Measurements from ENCODE around the gene SLC22A2.

DNA sequence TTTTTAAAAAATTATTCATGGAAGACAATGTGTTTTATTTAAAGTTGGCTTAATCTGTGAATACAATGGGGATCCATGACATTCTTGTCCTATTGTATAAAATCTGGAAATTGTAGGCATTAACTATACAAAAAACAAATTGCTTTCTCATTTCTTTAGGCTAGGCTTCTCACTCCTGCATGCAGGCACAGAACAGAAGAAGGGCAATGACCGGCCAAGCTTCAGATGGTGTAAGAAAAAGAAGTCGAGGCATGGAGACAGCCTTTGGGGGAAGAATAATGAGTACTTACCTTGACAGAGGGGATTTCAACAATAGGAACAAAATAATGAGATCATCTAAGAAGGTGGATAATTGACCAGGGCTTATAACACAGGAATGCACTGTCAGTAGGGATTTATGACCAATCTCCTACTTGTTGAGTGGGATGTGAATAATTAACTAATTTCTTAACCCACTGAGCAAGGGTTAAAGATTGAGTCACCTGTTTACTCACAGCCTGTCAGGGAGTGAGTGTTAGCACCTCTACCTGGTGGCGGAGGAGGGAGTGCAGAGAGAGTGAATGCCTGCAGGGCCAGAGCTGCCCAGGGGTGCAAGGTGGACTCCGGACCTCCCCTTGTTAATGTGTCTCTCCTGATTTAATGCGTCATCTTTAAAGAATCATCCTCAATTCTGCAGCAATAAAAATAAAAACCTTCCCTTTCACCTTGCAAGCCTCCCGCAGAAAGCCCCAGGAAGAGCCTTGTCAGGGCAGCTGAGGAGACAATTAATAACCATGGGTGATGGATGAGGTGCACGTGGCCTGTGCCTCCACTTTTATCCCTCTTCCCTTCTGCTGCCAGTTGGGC is 3.9 kb downstream of the SLC22A2 start:
- TF ChIP-seq, protein P1, sequence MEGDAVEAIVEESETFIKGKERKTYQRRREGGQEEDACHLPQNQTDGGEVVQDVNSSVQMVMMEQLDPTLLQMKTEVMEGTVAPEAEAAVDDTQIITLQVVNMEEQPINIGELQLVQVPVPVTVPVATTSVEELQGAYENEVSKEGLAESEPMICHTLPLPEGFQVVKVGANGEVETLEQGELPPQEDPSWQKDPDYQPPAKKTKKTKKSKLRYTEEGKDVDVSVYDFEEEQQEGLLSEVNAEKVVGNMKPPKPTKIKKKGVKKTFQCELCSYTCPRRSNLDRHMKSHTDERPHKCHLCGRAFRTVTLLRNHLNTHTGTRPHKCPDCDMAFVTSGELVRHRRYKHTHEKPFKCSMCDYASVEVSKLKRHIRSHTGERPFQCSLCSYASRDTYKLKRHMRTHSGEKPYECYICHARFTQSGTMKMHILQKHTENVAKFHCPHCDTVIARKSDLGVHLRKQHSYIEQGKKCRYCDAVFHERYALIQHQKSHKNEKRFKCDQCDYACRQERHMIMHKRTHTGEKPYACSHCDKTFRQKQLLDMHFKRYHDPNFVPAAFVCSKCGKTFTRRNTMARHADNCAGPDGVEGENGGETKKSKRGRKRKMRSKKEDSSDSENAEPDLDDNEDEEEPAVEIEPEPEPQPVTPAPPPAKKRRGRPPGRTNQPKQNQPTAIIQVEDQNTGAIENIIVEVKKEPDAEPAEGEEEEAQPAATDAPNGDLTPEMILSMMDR (IDR thresholded peaks at IDR 0.05; ENCODE audit: insufficient read depth, low read length, poor library complexity, severe bottlenecking) = no peak
- TF ChIP-seq EZH2phosphoT487 (conservative IDR thresholded peaks at IDR 0.05; ENCODE audit: low read length) = no peak

Data from SU-DHL-6 (cell line).